Measurements from ENCODE around the gene IL17D.

The IL17D gene

DNA sequence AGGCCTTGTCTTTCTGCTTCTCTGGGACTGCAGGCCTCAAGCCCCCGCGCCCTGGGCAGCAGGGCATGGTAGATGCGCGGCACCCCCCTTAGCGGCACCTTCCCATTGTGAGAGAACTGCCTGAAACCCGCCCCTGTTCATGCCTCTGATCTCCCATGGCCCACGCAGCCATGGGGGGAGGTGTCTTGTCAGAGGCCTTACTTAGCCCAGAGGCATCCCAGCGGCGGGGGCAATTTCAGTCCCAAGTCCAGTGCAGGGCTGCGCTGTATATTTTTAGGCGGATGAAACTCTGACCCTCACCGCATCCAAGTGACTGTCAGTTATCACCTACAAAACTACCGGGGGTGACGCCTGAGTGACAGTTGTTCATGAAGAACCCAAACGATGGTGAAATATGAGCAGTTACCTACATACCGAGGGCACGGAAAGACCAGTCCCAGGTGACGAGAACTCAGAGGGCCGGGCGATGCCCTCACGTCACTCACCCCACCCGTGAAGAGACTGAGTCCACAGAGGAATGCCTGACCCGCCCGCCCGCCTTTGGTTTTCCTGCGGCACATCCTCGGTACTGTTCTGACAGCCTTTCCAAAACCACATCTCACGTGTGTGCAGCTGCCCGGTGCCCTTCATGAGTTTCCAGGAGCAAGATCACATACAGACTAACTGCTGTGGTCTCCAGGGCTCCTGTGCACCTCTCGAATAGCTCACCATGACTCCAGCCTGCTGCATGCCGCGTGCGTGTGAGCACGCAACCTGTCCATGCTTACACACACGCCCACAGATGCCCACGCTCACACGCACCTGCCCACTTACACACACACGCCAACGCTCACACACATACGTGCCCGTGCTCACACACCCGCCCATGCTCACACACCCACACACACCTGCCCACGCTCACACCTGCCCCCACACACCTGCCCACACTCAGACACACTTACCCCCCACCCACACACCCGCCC lies 14.4 kb downstream of the IL17D start:
- no peak for TF ChIP-seq ZNF8 (CRISPR knock-in tag; IDR thresholded peaks at IDR 0.05)
- TF ChIP-seq PPARA (CRISPR knock-in tag; IDR thresholded peaks at IDR 0.05; ENCODE audit: borderline replicate concordance), result no peak
- TF ChIP-seq GLIS3 (CRISPR knock-in tag; IDR thresholded peaks at IDR 0.05), result no peak
- TF ChIP-seq, protein P1, sequence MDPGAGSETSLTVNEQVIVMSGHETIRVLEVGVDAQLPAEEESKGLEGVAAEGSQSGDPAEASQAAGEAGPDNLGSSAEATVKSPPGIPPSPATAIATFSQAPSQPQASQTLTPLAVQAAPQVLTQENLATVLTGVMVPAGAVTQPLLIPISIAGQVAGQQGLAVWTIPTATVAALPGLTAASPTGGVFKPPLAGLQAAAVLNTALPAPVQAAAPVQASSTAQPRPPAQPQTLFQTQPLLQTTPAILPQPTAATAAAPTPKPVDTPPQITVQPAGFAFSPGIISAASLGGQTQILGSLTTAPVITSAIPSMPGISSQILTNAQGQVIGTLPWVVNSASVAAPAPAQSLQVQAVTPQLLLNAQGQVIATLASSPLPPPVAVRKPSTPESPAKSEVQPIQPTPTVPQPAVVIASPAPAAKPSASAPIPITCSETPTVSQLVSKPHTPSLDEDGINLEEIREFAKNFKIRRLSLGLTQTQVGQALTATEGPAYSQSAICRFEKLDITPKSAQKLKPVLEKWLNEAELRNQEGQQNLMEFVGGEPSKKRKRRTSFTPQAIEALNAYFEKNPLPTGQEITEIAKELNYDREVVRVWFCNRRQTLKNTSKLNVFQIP (CRISPR knock-in tag; IDR thresholded peaks at IDR 0.05; ENCODE audit: borderline replicate concordance, low read depth), result no peak
- no peak for TF ChIP-seq ZNF565 (CRISPR knock-in tag; conservative IDR thresholded peaks at IDR 0.05; ENCODE audit: low read depth)
- TF ChIP-seq, protein P2, sequence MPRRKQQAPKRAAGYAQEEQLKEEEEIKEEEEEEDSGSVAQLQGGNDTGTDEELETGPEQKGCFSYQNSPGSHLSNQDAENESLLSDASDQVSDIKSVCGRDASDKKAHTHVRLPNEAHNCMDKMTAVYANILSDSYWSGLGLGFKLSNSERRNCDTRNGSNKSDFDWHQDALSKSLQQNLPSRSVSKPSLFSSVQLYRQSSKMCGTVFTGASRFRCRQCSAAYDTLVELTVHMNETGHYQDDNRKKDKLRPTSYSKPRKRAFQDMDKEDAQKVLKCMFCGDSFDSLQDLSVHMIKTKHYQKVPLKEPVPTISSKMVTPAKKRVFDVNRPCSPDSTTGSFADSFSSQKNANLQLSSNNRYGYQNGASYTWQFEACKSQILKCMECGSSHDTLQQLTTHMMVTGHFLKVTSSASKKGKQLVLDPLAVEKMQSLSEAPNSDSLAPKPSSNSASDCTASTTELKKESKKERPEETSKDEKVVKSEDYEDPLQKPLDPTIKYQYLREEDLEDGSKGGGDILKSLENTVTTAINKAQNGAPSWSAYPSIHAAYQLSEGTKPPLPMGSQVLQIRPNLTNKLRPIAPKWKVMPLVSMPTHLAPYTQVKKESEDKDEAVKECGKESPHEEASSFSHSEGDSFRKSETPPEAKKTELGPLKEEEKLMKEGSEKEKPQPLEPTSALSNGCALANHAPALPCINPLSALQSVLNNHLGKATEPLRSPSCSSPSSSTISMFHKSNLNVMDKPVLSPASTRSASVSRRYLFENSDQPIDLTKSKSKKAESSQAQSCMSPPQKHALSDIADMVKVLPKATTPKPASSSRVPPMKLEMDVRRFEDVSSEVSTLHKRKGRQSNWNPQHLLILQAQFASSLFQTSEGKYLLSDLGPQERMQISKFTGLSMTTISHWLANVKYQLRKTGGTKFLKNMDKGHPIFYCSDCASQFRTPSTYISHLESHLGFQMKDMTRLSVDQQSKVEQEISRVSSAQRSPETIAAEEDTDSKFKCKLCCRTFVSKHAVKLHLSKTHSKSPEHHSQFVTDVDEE (CRISPR knock-in tag; IDR thresholded peaks at IDR 0.05), result no peak
- no peak for TF ChIP-seq RARB (CRISPR knock-in tag; IDR thresholded peaks at IDR 0.05)
- no peak for TF ChIP-seq ARNTL (CRISPR knock-in tag; IDR thresholded peaks at IDR 0.05; ENCODE audit: borderline replicate concordance, low read depth)
- no peak for TF ChIP-seq ZFP30 (CRISPR knock-in tag; IDR thresholded peaks at IDR 0.05)
- TF ChIP-seq ISL1 (CRISPR knock-in tag; IDR thresholded peaks at IDR 0.05), result no peak
- TF ChIP-seq CSDC2 (CRISPR knock-in tag; IDR thresholded peaks at IDR 0.05), result no peak
- TF ChIP-seq, protein P3, sequence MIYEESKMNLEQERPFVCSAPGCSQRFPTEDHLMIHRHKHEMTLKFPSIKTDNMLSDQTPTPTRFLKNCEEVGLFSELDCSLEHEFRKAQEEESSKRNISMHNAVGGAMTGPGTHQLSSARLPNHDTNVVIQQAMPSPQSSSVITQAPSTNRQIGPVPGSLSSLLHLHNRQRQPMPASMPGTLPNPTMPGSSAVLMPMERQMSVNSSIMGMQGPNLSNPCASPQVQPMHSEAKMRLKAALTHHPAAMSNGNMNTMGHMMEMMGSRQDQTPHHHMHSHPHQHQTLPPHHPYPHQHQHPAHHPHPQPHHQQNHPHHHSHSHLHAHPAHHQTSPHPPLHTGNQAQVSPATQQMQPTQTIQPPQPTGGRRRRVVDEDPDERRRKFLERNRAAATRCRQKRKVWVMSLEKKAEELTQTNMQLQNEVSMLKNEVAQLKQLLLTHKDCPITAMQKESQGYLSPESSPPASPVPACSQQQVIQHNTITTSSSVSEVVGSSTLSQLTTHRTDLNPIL (CRISPR knock-in tag; IDR thresholded peaks at IDR 0.05; ENCODE audit: low read depth), result no peak
- TF ChIP-seq TCF4 (CRISPR knock-in tag; IDR thresholded peaks at IDR 0.05; ENCODE audit: borderline replicate concordance), result no peak
- no peak for TF ChIP-seq ZFP3 (CRISPR knock-in tag; IDR thresholded peaks at IDR 0.05)
- ATAC-seq, result no peak

DNA sequence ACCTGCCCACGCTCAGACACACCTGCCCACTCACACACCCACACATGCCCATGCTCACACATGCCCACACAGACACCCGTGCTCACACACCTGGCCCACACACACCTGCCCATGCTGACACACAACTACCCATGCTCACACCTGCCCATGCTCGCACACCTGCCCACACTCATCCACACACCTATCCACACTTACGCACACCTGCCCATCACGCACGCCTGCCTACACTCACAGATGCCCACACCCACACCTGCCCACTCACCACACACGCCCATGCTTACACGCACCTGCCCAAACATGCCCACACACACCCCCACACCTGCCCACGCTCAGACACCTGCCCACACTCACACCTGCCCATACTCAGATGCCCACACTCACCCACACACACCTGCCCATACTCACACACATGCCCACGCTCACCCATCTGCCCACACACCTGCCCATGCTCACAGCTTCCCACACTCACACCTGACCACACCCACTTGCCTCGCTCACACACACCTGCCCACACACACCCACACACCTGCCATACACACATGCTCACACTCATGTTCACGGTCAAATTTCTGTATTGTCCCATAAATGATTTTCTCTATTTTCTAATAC lies 15.6 kb downstream of the IL17D start:
- ATAC-seq, result no peak
- TF ChIP-seq, protein P3 (CRISPR knock-in tag; IDR thresholded peaks at IDR 0.05; ENCODE audit: low read depth), result no peak
- TF ChIP-seq ZNF8 (CRISPR knock-in tag; IDR thresholded peaks at IDR 0.05), result no peak
- TF ChIP-seq, protein P4, sequence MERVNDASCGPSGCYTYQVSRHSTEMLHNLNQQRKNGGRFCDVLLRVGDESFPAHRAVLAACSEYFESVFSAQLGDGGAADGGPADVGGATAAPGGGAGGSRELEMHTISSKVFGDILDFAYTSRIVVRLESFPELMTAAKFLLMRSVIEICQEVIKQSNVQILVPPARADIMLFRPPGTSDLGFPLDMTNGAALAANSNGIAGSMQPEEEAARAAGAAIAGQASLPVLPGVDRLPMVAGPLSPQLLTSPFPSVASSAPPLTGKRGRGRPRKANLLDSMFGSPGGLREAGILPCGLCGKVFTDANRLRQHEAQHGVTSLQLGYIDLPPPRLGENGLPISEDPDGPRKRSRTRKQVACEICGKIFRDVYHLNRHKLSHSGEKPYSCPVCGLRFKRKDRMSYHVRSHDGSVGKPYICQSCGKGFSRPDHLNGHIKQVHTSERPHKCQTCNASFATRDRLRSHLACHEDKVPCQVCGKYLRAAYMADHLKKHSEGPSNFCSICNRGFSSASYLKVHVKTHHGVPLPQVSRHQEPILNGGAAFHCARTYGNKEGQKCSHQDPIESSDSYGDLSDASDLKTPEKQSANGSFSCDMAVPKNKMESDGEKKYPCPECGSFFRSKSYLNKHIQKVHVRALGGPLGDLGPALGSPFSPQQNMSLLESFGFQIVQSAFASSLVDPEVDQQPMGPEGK (CRISPR knock-in tag; IDR thresholded peaks at IDR 0.05; ENCODE audit: borderline replicate concordance), result no peak
- TF ChIP-seq CSDC2 (CRISPR knock-in tag; IDR thresholded peaks at IDR 0.05), result no peak

DNA sequence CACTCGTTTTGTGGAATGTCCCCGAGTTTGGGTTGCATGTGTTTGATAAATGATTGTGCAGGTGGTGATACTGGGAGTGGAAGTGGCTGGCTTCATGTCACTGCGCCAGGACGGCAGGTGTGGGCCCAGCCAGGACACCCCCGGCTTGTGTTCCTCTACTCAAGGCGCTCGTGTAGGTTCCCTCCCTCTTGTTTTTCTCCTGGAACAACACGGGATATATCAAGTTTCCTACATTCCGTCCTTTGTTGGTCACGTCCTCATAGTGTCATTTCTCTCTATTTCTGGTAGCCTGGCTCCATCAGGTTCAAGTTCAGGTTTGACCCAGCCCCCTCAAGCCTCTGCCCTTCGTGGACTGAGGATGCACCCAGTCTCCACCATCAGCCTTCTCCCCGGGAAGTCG lies 16.3 kb downstream of the IL17D start:
- ATAC-seq, result no peak
- TF ChIP-seq ZC3H10 (CRISPR knock-in tag; IDR thresholded peaks at IDR 0.05) (no peak), ZNF8 (CRISPR knock-in tag; IDR thresholded peaks at IDR 0.05) (no peak), GLIS3 (CRISPR knock-in tag; IDR thresholded peaks at IDR 0.05) (no peak), OSR1 (CRISPR knock-in tag; IDR thresholded peaks at IDR 0.05) (no peak), TCF4 (CRISPR knock-in tag; IDR thresholded peaks at IDR 0.05; ENCODE audit: borderline replicate concordance) (no peak), RARB (CRISPR knock-in tag; IDR thresholded peaks at IDR 0.05) (no peak)
- TF ChIP-seq, protein P4 (CRISPR knock-in tag; IDR thresholded peaks at IDR 0.05; ENCODE audit: borderline replicate concordance), result no peak
